Breast epithelium (tissue), 3 donors: ENCODE data around the gene ORAI2.

ENCODE experiments used
- POLR2A ChIP-seq: fragments of 450-650 bp; IDR thresholded peaks from one replicate; pipeline ENCODE4 v1.6.1; 2016; ENCODE audit warnings: antibody characterized with exemption, mild to moderate bottlenecking, moderate library complexity
- POLR2AphosphoS5 ChIP-seq, 3 donors: sonication (generic); formaldehyde crosslinking; IDR thresholded peaks; one replicate each; pipeline ENCODE4 v1.6.1; 2017; ENCODE audit warnings: antibody characterized with exemption in 3 of 3
- TF ChIP-seq, protein P1 (sequence below), 3 donors: fragments of 450-650 bp; IDR thresholded peaks; one replicate each; pipeline ENCODE4 v1.5.1; 2016 to 2017; ENCODE audit warnings: antibody characterized with exemption in 3 of 3, mild to moderate bottlenecking in 3 of 3, moderate library complexity in 3 of 3

DNA sequence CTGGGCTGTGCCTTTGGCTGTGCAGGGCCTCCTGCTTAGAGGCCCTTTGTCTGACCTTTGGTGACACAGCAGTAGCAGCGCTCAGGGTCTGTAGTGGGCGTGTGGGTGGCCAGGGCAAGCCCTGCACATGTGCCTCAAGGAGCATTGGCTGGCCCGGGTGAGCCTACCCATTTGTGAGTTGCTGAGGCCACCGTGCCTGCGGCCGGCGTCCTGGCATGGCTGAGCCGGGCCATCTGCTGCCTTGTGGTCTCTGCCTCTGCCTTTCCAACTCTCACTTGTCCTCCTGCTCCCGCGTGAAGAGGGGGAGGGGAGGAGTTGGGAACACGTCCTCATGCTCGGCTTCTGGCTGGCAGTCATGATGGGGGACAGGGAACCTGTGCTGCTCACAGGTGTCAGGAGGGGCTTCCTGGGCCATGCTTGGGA, 9.2 kb upstream of the ORAI2 start:
- TF ChIP-seq POLR2A: no peak
- TF ChIP-seq, protein P1, sequence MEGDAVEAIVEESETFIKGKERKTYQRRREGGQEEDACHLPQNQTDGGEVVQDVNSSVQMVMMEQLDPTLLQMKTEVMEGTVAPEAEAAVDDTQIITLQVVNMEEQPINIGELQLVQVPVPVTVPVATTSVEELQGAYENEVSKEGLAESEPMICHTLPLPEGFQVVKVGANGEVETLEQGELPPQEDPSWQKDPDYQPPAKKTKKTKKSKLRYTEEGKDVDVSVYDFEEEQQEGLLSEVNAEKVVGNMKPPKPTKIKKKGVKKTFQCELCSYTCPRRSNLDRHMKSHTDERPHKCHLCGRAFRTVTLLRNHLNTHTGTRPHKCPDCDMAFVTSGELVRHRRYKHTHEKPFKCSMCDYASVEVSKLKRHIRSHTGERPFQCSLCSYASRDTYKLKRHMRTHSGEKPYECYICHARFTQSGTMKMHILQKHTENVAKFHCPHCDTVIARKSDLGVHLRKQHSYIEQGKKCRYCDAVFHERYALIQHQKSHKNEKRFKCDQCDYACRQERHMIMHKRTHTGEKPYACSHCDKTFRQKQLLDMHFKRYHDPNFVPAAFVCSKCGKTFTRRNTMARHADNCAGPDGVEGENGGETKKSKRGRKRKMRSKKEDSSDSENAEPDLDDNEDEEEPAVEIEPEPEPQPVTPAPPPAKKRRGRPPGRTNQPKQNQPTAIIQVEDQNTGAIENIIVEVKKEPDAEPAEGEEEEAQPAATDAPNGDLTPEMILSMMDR (IDR thresholded peaks at IDR 0.05): no peak
- no peak for TF ChIP-seq POLR2AphosphoS5 (IDR thresholded peaks at IDR 0.05)
